ENCODE data around the gene SLC44A1.

GRCh38 chr9:105357937-105358336 is 113.5 kb downstream of the SLC44A1 start:
- no peak for TF ChIP-seq EZH2 (IDR thresholded peaks at IDR 0.05; ENCODE audit: borderline replicate concordance, low read length)
- TF ChIP-seq CTCF (IDR thresholded peaks at IDR 0.05; ENCODE audit: low read length), result no peak

All from OCI-LY1 (cell line).